GM12864 (cell line): Measurements from ENCODE around the gene PIH1D1.
A peak's percentile ranks its signal among the peaks of the same experiment; 100 is the strongest.
"Not testable (repeated sequence)": the region's sequence is repeated elsewhere in the genome, so short reads cannot be mapped to it uniquely, and the experiment has no call there.

Experiments used
- DNase-seq: peaks from one replicate; pipeline ENCODE4 v3.0.0-alpha.2; 2011; ENCODE audit warnings: low read depth
- H3K4me3 ChIP-seq: 2 replicates; pipeline ENCODE4 v1.5.1; 2011; ENCODE audit warnings: mild to moderate bottlenecking, low read depth, low read length, control low read depth
- CTCF ChIP-seq: IDR thresholded peaks from 2 replicates; pipeline ENCODE4 v1.5.1; 2011; ENCODE audit warnings: low read depth, mild to moderate bottlenecking, moderate library complexity, low read length, control low read depth, inconsistent platforms; ENCODE audit errors: missing control alignments

The PIH1D1 gene

GRCh38 chr19:49479975-49480628 lies 28.5 kb upstream of the PIH1D1 start:
- TF ChIP-seq CTCF, result no peak
- no peak for DNase-seq
- no peak overlapping the region for H3K4me3 ChIP-seq

- TF ChIP-seq CTCF, result peak; percentile 64
- no peak overlapping the region for H3K4me3 ChIP-seq
- DNase-seq, result no peak
These were observed 24.6 kb upstream of the PIH1D1 start for GRCh38 chr19:49475995-49476880.

GRCh38 chr19:49475191-49475917 lies 23.7 kb upstream of the PIH1D1 start:
- no peak for DNase-seq
- TF ChIP-seq CTCF, result no peak
- H3K4me3 ChIP-seq, result no peak overlapping the region

GRCh38 chr19:49474542-49474924 lies 22.9 kb upstream of the PIH1D1 start:
- no peak for TF ChIP-seq CTCF
- no peak for DNase-seq
- H3K4me3 ChIP-seq, result peak overlapping the region; percentile 58

- peak; percentile 70 for DNase-seq
- TF ChIP-seq CTCF, result peak; percentile 96
- peak within 1 kb of the TSS; percentile 58 for H3K4me3 ChIP-seq
These were observed 22.4 kb upstream of the PIH1D1 start, which contains the start of gene FLT3LG for GRCh38 chr19:49473868-49474541. Gene FLT3LG, plus strand, starts transcription at chr19:49474215. Its CDS starts 425 bp downstream, at chr19:49474640.

GRCh38 chr19:49473501-49473867 lies 21.9 kb upstream of the PIH1D1 start:
- DNase-seq, result not testable (repeated sequence)
- peak overlapping the region; percentile 58 for H3K4me3 ChIP-seq
